Femur (tissue), 1 donor: ENCODE data around the gene COQ9.

Experiments
- DNase-seq: peaks from one replicate; pipeline ENCODE4 v3.0.0-alpha.2; 2017

COQ9 gene

DNA sequence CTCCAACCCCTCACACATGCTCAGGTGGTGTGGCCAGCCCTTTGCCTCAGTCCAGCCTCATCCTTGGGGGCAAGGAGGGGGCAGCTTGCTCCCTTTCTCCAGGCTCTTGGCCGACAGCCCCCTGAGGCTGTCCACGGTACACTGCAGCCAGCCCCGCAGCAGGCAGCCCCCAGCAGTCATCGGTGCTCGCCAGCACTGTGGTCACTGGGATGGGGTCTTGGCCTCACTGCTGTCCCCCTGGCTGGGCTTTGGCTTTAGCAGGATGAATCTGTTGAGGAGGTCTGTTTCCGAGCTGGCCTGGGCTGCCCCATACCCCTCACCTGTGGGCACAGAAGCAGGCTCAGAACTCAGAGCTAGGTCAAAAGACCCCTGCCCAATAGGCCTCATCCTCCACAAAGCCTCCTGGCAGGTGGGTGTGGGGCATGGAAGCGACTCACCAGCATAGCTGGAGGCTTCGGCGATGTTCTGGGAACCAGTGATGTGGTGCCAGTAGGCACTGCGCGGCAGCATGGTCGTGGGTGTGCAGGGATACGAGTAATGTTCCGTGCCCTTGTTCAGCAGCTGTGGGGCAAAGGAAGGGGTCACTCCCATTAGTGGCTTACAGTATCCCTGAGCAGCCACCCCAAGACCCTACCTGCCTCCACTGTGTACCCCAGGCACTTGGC lies 26.0 kb downstream of the COQ9 start:
- DNase-seq: no peak

DNA sequence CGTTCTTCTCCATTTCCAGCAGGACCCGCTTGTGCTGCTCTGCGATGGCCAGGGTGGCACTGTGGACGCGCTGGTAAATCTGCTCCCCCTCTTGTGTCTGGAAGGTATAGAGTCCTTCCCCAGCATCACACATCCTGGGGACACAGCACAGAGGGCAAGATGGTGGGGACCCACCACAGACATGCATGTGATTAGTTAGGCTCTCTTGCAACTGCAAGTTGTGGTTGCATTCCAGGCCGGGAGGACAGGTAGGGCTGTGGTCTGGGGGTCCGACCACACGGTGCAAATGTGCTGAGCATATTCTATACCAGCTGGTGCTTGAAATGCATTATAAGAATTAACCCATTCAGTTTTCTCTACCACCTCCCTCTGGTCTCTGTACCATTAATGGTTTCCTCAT lies 26.6 kb downstream of the COQ9 start:
- DNase-seq: no peak

DNA sequence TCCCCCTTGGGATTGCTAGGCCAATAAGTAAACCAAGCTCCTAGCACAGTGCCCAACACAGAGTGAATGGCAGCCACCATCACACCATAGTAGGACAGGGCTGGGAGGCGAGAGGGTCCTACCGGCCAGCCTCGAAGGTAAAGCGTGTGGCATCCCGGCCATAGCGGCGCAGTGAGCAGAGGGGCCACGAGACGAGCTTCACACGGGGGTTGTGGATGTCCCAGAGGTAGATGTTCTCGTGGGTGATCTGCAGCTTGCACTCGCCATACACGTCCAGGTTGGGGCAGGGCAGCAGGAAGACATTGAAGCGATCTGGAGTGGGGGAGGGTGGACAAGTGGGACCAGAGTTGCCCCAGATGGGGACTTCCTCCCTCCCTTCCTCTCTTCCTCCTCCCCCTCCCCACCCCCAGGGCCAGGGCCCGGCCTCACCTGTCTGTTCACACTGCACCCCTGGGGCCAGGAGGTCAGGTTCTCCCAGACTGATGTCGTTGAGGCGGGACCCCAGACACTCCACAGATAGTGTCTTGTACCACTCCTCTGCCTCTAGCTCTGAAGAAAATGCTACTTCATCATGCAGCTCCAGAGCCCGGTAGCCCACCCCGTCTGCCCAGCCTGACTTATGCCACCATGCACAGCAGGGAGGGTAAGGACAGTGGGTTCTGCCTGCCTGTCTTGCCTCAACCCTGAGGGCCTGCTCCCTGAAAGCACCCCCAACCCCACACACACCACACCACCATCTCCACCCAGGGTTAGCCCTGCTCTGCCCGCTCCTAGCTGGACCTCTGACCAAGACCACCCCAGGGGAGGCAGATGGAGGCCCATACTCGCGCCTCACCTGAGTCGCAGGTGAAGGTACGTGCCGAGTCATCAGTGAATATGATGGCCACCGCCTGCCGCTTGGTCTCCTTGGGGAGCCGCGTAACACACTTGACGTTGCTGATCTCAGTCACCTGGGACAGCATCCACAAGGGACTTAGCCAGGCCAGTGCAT lies 27.7 kb downstream of the COQ9 start:
- DNase-seq: no peak

GRCh38 chr16:57475711-57476339 lies 28.5 kb downstream of the COQ9 start:
- DNase-seq: peak; percentile 68

DNA sequence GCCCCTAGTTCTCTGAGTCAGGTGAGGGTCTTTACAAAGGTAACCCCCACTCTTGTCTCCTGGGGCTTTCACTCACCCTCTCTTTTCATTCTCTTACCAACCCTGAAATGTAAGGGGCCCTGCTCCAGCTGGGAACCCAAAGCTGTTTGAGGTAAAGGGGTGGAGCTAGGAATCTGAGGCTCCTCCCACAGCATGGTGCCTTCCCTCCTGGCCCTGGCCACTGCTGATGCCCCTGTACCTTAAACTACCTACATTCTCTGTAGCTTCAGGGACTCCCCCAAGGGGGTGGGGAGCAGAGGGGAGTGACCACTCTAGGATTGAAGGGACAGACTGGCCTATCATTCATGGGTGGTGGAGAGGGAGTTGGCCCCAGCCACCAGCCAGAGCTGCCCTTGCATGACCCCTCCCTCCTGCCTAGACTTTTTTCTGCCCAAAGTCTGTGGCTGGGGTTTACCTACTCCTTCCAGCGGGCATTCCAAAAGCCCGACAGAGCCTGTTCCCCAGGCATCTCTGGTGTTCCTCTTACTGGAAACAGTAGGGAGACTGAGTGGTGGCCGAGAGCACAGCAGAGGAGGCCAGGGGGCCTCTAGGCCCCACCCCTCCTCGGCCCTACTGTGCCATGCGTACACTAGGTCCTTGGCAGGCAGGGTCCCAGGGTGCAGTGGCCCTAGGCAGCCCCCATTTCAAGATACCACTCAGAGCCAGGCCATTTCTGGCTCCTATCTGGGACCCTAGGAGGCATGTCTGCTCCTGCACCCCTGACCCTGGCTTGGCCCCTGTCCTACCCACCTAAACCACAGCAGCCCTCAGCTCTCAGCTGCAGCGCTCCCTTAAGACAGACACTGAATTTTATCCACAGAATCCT lies 29.5 kb downstream of the COQ9 start:
- DNase-seq: no peak

DNA sequence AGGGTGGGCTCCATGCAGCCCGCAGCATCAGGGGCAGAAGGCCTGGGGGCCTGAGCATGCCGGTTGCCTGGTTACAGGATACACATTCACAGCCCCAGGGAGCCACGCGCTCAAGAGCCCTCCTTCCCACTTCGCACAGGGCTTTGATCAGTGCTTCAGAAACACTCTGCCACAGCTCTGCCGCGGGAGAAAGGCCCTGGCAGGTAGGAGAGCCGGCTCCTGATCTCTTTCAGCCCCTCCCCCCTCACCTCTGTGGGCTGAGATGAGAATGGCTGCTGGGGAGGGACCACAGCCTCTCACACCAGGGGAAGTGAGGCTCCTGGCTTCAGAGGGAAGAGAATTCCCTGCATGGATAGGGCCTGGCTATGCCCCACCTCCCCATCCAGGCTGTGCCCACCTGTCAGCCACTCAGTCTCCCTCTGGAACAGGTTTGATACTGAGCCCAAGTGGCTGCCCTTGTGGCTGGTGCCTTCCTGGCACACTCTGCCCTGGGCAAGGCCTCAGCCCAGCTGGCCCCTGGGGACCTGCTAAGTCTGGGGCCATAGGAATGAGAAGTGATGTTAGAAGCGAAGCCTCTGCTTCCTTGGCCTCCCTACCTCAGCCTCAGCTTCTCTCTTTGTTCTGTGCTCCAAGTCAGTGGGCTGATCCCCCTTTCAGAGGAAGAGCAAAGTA lies 30.4 kb downstream of the COQ9 start:
- no peak for DNase-seq

DNA sequence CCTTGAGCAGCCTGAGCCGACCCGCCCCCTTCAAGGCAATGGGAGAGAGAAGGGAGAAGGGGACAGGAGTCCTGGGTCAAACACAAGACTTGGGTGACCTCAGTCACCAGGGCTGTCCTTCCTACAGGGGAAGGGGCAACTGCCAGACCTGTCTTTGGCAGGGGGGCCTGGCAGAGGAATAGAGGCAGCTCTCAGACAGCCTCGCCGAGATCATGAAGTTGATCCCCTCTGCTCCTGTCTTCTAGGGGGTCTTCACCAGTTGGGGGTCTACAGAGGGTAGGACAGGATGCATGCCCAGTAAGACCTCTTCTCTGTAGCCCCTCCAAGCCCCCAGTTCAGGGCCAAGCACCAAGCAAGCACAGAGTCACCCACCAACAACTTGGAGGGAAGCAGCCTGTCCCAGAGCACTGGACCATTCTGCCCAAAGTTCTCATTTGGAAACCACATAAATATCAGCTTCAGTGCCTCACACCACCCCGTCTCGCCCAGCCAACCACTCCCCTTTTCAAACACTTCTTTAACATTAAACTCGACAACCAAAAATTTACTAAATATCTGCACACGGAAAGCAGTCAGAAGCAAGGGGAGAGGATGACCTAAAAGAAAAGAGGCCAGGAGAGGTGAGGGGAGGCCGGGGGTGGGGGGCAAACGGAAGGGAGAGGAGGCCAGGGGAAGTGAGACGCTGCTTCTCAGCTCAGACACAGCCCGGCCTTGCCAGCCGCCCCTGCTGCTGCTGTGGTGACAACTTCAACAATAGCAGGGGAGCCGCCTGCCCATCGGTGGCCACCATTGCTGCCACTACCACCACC lies 31.3 kb downstream of the COQ9 start:
- peak; percentile 74 for DNase-seq

DNA sequence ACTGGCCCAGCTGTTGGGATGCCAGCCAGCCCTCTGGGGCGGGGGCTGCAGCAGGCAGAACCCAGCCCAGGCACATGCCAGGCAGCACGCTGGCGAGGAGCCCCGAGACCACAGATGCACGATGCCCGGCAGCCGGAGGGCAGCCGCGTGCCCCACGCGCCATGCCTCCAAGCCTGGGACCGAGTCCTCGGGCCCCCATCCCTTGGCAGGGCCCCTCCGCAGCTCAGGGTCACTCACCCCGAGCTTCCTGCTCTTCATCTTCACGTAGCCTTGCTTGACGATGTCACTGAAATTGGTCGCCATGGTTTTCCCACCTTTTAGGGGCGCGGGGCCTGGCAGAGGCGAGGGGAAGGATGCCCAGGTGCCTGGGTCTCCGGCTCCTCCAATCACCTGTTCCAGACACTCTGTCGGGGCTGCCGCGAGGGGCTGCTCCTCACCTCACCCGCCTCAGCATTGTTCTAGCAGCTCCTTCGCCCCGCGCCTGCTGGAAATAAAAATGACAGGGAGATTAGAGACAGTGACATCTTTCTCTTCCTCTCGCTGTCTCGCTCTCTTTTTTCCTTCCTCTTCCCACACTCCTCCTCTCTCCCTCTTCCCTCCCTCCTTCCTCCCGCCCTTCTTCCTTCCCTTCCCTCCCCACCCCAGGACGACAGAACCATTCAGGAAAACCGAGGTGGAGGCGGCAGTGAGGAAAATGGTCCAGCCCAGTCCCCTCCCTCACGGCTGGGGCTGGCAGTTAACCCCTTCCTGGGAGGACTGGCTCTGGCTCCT lies 32.1 kb downstream of the COQ9 start:
- DNase-seq: peak; percentile 76

DNA sequence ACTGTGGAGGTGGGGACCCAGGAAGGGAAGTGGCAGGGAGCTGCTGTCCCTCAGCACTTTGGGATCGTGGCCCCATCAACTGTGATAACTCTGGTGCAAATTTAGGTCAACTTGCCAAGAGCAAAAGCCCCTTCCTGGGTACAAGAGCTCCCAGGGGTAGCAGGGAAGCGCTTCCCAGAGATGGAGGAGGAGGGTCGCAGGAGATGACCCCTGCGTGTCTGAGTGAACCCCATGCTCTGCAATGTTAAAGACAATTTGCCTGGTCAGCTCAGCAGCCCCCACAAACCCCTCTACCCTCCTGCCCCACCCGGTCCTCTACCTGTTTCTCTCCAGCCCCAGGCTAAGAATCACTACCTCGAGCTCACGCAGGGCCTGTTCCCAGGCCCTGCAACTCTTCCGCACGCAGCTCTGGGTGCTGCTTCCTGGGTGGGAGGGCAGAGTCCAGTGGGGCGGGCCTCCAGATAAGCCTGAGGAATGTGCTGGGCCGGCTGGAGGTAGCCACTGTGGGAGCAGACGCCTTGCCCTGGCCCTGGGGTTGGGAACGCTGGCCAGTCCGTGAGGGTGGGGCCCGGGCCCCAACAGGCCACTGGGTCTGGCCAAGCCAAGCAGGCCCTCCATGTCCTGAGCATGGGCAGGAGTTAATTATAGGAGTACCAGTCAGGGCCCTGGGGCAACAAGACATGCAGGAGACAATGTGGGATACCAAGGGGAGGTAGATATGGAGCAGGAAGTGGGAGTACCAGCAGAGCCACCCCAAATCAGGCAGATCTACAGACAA lies 32.9 kb downstream of the COQ9 start:
- no peak for DNase-seq

GRCh38 chr16:57480754-57481230 lies 33.5 kb downstream of the COQ9 start:
- DNase-seq: no peak

DNA sequence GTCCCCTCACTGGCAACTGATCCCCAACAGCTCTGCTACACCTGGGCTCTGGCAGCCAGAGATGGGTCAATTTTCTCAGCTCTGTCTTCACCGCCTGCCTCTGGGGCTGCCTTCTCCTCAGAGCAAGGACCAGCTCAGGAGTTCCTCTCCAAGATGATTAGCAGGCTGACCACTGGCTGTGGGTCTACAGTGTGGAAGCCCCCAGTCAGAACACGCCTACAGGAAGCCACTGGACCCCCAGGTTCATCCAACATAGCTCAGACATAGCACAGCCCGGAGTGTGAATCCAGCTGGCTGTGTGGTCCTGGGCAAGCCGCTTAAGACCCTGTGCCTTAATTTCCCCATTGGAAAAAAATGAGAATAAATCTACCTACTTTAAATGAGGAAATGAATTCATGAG lies 34.1 kb downstream of the COQ9 start:
- DNase-seq: no peak

DNA sequence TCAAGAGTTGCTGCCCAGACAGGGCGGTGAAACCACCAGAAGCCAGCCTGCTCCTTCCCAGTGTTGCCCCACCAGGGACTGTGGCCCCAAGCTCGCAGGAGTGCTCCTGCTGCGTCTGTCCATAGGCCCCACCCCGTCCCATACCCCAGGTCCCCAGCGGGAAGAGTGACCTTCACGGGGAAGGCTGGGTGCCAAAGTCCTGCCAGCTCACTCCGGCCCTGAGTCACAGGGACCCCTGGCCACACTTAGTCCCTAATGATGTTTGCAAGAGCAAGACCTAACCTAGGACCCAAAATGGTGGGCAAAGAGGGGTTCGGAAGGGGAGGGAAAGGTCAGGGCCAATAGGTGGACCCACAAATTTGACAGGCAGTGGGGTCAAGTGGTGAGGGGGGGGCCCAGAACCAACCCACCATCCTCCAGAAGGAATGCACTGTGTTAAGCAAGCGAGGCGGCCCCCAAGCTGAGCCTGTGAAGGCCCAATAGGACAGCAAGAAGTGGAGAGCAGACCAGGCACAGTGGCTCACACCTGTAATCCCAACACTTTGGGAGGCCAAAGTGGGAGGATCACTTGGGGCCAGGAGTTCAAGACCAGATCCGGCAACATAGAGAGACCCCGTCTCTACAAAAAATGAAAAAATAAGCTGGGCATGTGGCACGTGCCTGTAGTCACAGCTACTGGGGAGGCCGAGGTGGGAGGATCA lies 35.7 kb downstream of the COQ9 start:
- no peak for DNase-seq

DNA sequence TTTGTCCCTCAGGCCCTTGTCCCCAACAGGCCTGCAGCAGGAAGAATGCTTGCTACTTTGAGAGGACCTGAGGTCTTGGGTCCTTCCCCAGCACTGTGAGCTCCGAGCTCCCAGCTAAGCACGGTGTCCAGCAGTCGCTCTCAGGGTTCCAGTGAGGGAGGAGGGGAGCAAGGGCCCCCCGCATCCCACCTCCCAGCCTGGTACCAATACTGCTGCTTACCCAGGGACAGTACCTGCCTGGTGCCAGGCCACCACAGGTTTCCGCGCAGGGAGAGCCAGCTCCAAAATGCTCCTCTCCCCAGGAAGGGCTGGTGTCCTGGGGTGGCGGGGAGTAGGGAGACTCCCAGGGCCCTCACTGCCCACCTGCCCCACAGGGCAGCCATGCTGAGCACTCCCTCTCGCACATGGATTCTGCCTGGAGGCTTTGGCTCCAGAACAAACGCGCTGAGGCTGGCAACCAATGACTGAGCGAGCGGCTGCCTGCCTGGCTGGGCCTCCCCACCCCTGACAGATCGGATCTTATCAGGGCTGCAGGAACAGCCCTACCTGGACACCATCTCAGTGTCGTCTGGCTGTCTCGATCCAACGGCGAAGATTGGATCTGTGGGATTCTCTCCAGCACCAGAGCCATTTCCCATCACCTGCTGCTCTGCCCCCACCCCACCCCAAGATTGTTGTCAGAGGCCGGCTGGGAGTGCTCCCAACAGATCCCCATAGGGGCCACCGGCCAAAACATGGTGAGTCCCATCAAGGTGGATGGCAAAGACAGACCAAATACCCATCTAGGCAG lies 36.6 kb downstream of the COQ9 start:
- DNase-seq: no peak

DNA sequence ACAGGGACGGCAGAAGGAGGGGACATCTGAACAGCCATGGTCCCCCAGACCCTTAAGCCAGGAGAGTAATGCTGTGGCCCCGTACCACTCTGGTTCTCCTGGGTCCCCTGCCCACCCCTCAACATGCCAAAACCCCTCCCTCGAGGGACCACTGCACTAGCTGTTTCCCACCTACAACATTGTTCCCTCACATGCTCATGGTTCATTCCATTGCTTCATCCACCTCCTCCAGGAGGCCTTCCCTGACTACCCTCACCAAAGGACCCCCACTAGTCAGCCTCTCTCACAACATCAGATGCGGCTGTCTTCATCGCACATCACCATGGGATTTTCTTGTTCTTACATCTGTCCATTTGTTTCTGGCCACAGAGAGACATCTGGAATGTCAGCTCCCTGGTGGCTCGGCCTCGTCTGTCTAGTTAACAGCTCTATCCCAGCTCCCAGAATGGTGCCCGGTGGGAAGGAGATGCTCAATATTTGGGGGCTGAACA lies 37.3 kb downstream of the COQ9 start:
- no peak for DNase-seq

DNA sequence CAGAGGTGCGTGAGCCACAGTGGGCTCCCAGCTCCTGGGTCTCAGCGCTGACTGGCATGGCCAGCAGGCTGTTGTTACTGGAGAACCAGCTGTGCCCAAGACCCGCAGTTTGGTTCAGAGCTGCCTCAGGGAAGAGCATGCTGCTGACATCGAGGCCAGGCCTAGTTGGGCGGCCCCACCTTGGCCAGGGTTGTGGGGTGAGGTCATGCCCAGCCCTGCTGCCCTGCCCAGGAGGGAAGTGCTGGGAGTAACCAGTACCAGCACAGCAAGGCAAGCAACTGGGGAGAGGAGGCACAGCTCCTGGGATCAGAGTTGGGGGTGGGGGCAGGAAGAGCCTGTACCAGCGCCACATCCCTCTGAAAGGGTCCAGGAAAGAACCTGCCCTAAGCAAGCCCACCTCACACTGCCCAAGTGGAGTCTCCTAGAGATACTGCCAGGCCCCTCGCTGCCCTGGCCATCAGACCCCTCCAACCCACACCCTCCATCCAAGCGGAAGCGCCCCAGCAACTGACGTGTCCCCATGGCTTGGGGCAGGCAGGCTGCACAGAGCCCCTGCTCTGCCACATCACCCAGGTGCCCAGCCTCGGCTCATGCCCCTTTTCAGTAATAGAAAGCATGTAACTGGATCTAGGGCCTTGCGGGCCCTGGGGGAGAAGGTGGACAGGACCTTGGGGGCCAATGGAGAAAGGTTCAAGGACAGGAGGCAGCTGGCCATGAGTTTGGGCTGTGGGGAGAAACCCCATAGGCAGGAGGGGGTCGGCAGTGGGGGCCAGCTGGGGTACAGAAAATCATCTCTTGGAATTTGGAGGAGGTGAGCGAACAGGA lies 38.0 kb downstream of the COQ9 start:
- DNase-seq: no peak

DNA sequence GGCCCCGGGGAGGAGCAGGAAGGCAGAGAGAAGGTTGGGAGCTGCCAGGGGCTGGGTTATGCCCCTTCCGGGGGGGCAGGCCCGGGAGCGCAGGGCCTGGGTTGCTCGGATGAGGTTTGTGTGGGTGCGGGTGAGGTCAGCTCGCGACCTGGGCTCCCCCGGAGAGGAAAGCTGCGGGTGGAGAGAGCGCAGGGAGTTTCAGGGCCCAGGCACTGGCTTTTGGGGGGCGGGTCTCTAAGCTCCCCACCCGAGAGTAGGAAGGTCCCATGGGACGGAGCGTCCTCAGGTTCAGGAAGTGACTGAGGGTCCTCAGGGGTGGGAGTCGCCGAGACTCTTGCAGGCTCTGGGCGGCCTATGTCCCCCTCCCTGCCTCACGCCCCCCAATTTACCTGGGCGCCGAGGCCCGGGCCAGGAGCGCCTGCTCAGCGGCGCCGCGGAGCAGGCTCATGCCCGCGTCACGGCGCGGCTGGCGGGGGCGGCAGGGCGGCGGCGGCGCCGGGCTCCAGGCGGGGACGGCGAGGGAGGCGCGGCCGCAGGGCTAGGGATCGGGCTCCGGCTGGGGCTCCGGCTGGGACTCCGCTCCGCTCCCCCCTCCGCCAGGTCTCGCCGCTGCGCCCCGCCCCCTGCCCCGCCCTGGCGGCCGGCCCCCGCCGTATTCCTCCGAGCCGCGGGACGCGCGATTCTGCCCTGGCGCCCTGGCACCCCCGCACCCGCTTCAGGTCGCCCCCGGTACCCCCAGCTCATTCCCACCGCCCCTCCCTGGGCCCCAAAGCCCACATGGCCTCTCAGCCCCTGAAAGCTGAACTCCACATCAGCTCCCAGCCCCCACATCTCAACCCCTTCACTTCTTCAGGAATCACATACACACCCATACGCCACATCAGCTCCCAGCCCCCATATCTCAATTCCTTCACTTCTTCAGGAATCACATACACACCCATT lies 38.9 kb downstream of the COQ9 start, which contains the start of gene DOK4:
DOK4 (minus strand) TSS at position 578 of the 942 bp plus-strand sequence. CDS start 6,986 bp downstream, outside the sequence.
- DNase-seq: peak; percentile 87
